ENCODE measurements around the gene TARS2.

Gene TARS2, protein sequence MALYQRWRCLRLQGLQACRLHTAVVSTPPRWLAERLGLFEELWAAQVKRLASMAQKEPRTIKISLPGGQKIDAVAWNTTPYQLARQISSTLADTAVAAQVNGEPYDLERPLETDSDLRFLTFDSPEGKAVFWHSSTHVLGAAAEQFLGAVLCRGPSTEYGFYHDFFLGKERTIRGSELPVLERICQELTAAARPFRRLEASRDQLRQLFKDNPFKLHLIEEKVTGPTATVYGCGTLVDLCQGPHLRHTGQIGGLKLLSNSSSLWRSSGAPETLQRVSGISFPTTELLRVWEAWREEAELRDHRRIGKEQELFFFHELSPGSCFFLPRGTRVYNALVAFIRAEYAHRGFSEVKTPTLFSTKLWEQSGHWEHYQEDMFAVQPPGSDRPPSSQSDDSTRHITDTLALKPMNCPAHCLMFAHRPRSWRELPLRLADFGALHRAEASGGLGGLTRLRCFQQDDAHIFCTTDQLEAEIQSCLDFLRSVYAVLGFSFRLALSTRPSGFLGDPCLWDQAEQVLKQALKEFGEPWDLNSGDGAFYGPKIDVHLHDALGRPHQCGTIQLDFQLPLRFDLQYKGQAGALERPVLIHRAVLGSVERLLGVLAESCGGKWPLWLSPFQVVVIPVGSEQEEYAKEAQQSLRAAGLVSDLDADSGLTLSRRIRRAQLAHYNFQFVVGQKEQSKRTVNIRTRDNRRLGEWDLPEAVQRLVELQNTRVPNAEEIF

DNA sequence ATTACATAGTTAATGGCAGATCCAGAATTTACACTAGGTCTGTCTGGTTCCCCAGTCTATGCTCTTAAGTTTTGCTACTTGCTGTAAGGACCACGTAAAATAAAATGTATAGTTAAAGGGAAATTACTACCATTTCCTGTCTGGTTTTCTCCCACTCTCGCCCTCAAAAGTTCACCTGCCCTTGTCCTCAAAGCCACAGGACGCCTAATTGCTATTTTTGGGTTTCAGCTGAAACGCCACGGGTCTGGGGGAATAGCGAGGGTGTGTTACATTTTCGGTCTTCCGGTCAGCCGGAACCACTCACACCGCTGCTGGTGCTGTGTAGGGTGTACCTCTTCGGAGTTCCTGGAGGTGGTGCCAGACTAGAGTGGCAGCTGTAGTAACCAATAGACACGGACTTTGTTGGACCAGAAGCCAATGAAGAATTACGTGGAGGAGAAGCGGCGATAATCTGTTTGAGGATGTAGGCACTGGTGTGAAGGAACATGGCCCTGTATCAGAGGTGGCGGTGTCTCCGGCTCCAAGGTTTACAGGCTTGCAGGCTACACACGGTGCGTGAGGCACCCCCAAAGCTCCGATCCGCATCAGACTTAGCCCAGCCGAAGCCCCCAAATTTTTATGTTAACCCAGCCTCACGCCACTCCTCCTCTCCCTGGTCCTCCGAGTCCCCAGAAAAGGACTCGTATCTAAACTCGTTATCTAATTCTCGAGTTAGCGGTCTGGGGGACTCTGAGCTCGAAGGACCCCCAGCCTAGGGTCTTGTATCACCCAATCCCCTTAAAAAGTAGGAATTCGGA is at the start of gene TARS2:
Gene TARS2, plus strand, starts transcription at position 454 of the 797 bp plus-strand sequence. Its CDS starts 32 bp downstream, at position 486.
- DNase-seq = peak; percentile 99

DNA sequence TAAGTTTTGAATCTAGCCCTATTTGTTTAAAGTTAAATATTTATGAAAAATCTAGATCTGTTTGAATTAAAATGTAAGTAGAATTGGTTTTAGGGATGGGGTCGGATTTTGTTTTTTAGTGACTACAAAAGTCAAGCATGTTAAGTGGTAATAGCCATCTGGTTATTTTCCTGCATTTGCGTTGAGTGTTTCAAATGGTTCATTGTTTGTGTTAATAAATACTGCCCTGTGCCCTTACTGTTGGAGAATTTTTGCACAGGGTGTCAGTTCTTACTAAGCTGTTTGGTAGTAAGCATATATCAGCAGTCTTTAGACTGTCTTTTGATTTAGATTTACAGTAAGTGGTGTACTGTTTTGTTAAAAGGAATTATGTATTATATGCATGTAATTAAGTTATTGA is 46.1 kb upstream of the TARS2 start:
- no peak for DNase-seq

DNA sequence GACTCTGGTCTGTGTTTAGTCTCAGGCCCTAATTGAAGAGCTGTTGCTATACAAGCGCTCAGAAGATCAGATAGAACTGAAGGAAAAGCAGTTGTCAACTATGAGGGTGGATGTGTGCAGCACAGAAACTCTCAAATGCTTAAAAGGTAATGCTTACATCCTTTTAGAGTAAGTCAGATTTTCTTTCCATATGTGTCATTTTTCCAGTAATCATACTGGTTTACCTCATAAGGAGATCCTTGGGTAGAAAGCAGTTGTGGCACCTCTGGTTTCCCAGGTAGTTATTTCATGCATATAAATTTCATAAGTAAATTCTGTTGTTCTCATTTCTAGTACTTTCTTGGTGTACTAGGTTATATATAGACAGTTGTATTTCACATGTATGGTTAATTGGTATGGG is 43.0 kb upstream of the TARS2 start:
- DNase-seq = no peak

DNA sequence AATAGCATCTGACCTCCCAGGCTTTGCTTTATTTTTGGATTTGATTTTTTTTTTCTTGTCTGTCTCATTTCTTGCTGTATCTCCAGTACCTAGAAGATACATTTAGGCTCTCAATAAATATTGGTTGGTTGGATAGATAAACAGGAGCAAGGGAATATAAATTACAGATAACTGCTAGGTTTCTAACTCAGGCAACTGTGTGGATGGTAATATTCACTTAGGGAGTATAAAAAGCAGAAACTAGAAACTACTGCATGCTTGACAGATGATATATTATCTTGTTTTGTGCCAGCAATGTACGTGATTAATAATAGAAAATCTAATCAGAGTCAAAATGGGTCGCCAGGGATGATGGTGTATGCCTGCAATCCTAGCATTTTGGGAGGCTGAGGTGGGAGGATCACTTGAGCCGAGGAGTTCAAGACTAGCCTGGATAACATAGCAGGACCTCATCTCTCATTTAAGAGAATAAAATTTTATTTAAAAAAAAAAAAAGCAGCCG is 31.0 kb upstream of the TARS2 start:
- DNase-seq = no peak

DNA sequence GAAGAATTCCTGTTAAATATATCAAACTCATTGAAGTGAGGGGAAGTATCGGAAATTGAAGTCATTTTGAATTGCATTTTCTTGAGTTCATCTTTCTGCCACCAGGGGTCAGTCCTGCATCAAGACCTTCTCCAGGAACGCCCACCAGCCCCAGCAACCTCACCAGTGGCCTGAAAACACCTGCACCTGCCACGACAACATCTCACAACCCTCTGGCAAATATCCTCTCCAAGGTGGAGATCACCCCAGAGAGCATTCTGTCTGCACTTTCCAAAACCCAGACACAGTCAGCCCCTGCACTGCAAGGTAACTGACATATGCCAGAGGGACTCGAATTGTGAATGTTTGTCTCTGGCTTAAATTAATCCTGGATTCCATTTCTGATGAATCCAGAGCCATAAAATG is 22.8 kb upstream of the TARS2 start:
- peak; percentile 32 for DNase-seq

DNA sequence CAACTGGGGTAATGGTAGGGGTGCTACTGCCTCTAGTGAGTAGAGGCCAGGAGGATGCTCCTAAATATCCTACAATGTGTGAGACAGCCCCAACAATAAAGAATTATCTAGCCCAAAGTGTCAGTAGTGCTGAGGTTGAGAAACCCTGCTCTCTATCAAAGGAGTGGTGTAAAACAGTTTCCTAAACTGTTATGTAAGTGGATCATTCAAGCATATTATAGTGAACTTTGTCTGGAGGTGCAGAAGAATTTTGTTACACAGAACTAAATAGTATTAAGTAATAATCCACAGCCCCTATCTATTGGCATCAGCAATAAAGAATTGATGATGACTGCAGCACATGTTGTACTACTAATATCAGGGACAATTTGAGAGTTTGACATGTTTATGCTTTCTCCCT is 20.3 kb upstream of the TARS2 start:
- DNase-seq = no peak

DNA sequence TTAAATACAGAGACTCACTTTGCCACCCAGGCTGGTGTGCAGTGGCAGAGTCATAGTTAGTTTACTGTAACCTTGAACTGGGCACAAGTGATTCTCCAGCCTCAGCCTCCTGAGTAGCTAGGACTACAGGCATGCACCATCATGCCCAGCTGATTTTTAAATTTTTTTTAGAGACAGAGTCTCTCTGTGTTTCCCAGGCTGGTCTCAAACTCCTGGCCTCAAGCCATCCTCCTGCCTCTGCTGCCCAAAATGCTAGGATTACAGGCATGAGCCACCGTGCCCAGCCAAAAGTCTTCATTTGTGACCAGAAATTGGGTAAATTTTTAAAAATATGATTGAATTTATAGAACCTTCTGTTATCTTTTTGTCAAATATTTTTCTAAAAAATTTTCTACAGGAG is 17.9 kb upstream of the TARS2 start:
- DNase-seq = no peak

DNA sequence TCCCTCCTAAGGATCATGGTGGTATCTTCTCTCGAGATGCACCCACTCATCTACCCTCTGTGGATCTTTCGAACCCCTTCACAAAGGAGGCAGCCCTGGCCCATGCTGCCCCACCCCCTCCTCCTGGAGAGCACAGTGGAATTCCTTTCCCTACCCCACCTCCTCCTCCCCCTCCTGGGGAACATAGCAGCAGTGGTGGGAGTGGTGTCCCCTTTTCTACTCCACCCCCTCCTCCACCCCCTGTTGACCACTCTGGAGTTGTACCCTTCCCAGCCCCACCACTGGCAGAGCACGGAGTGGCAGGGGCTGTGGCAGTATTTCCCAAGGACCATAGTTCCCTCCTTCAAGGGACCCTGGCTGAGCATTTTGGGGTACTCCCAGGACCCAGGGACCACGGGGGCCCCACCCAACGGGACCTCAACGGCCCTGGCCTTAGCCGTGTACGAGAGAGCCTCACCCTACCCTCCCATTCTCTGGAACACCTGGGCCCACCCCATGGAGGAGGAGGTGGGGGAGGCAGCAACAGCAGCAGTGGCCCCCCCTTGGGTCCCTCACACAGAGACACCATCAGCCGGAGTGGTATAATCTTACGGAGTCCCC is 14.5 kb upstream of the TARS2 start:
- no peak for DNase-seq

DNA sequence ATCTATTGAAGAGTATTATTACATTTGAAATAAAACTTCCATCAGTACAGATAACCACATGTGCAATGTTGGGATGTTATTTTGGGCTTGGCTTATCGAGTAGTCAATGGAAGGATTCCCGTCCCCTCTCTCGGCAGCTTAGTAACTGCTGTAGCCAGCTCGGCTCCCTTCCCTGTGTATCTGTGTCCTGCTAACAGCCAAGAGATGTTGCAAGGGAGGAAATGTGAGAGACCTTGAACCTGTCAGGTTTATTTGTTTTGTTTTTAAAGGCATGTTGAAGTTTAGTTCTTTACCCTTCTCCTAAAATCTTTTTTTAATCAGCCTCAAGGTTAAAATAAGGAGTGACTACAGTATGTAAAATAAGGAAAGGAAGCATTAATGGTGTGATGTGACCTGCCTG is 13.6 kb upstream of the TARS2 start:
- no peak for DNase-seq

DNA sequence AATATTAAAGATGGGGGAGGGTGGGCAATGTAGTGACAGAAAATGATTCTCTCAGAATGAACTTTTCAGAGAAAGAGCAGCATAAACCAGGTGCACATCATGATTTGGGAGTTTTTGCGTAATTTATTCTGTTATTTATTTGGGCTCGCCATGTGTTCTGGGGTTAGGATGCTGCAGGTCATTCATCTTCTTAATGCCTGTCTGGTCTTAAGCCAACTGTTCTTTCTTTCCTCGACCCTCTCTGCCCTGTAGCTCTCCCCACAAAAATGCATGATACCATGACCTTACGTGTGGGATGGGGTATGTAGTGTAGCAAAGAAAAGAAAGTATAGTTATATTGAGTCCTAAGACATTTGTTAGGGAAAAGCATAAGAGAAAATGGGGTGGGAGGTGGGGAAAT is 12.3 kb upstream of the TARS2 start:
- DNase-seq = no peak

DNA sequence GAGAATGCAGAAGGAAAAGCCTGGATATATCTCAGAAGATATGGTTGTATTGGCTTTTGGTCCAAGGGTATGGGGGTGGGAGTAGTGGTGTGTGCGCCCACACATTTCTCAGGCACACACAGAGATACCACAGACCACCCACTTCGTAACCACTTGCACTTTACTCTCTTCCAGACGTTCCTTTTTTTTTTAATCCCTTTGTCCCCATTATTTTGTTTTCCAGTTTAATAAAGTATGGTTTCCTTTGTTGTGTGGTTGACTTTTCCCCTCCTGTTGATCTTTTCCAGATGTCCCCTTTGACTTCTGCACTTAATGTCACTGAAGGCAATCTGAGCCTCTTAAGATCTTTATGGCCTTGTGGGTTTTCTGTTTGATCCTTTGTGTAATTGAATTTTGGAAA is 10.5 kb upstream of the TARS2 start:
- no peak for DNase-seq

DNA sequence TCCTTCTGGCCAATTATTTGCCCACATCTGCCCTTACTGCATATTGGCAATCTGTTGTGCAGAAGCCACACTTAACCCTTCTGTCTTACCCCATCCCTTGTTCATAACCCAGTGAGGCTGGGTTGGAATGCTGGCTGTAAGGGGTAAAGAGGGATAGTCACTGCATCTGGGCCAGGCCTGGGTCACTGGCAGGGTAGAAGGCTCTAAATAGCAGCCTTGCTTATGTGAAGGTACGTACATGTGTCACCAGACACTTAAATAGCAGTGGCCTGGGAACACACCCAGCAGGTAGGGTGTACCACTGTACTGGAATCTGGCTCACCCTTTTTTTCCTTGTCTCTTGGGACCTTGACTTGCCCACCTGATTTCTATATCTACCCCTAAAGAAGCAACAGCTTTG is 9.9 kb upstream of the TARS2 start:
- DNase-seq = no peak

DNA sequence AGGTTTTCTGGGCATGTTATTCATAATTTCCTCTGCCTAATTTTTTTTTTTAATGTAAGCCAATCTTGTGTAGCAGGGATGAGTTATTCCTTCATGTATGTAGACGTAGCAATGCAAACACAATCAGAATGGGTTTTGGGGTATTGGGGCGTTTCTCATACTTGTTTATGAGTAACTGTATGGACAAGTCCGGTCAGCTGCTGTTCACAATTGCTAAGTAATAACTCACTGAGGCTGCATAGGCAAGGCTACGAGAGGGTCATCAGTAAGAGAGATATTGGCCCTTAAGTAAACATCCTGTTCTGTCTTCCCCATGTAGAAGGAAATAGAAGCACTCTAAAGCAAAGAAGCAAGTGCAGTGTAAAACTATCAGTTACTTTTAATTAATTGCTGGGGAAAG is 9.5 kb upstream of the TARS2 start:
- DNase-seq = peak; percentile 50

DNA sequence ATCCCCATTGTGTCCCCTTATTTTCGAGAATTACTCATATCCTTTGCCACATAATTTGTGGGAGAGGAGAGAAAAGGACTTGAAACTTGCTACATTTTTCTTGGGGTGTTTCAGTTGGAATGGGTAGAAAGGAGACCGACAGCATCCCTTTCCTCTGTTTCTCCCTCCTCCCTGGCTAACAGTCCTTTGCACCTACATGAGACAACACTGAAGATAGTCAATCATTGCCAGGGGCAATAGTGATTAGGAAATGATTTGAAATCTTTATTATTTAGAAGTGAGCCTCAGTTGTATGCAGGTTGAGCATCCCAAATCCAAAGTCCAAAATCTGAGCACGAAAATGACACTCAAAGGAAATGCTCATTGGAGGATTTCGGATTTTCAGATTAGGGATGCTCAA is 7.8 kb upstream of the TARS2 start:
- no peak for DNase-seq

DNA sequence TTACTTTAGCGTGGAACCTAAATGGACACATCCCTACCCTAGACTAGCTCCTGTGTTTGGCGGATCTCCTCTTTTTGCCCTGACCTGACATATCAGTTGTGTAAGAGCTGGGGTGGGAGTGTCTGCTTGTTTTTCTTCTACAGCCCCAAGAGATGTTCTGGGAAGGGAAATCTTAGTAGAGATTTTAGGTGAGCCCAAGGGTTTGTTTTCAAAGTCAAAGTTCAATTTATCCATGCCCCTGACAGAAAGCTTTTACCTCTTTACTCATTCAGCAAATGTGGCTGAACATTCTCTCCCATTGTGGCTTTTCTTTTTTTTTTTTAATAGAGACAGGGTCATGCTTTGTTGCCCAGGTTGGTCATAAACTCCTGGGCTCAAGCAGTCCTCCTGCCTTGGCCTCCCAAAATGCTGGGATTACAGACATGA is 7.3 kb upstream of the TARS2 start:
- no peak for DNase-seq

DNA sequence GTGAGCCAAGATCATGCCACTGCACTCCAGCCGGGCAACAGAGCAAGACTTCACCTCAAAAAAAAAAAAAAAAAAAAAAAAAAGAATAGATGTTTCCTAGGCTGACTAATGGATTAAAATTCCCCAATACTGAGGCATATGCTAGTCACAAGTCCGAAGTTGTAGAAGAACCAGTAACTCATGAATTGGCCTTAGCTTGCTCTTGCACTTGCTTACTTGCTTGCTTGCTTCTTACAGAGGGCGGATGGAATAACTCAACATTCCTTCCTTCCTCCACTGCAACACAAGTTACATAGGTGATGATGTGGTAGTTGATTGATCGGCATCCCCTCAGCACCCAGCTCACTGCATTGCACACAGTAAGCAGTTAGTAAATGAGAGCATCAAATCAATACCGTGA is 2.8 kb upstream of the TARS2 start:
- DNase-seq = no peak

DNA sequence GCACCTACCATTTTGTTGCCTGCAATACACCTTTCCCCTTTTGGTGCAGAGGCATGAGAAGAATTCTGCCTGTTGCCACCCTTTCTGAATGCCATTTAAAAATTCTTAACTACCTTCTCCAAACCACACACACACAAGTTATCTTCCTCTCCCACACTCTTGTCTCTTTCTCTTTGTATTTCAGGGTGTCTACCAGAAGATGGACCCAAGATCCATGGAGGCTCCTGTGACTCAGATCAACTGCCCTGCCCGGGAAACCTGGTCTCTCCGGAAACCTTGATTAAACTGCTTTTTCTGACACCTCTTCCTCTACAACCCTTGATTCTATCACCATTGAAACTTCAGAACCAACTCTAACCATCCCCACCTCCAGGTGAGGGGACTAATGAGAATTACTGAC is 2.4 kb upstream of the TARS2 start:
- DNase-seq = no peak

DNA sequence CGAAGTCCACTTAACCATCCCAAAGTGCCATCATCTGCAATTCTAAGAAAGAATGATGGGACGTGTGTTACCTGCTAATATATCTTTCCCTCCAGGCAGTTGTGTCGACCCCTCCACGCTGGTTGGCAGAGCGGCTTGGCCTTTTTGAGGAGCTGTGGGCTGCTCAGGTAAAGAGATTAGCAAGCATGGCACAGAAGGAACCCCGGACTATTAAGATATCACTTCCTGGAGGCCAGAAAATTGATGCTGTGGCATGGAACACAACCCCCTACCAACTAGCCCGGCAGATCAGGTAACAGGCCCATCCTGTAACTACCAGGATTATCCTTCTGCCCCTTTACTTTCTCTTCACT is 520 bp downstream of the TARS2 start:
- DNase-seq = no peak

DNA sequence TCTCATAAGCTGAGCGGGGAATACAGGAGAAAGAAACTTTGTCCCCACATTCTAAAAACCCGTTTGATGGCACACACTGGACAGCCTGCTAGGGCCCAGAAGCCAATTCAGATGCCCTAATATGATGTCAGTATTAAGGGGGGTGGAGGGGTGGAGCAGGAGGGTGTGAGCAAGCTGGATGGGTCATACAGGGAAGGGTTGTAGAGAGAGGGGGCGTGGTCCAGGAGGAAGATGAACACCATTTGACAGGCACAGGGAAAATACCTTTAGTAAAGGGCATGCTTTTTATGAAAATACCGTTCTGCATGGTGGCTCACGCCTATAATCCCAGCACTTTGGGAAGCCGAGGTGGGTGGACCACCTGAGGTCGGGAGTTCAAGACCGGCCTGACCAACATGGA is 6.0 kb downstream of the TARS2 start:
- DNase-seq = no peak

DNA sequence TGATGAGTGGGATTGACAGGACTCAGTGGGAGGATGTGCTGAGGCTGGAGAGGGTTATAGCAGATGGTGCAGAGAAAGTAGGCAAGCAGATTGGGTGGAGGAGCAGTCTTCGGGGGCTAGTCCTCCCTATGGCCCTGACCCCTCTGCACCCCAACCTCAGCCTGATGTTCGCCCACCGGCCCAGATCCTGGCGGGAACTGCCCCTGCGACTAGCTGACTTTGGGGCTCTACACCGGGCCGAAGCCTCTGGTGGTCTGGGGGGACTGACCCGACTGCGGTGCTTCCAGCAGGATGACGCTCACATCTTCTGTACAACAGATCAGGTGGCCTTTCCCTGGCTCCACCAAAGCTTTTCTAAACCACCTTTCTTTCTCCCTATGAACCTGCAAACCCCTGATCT is 11.1 kb downstream of the TARS2 start:
- DNase-seq = no peak

DNA sequence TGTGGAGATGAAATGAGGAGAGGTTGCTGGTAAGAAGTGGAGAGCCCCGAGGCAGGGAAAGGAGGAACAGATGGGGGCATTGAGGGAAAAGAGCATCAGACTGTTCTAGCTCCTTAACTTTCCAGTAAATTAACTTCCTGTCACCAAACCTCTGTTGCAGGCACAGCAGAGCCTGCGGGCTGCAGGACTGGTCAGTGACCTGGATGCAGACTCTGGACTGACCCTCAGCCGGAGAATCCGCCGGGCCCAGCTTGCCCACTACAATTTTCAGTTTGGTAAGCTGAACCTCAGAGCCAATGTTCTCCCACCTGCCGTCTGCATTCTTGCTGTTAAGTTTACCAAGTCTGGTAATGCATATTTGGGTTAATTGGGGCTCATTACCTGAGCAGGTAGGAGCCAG is 18.2 kb downstream of the TARS2 start:
- no peak for DNase-seq

DNA sequence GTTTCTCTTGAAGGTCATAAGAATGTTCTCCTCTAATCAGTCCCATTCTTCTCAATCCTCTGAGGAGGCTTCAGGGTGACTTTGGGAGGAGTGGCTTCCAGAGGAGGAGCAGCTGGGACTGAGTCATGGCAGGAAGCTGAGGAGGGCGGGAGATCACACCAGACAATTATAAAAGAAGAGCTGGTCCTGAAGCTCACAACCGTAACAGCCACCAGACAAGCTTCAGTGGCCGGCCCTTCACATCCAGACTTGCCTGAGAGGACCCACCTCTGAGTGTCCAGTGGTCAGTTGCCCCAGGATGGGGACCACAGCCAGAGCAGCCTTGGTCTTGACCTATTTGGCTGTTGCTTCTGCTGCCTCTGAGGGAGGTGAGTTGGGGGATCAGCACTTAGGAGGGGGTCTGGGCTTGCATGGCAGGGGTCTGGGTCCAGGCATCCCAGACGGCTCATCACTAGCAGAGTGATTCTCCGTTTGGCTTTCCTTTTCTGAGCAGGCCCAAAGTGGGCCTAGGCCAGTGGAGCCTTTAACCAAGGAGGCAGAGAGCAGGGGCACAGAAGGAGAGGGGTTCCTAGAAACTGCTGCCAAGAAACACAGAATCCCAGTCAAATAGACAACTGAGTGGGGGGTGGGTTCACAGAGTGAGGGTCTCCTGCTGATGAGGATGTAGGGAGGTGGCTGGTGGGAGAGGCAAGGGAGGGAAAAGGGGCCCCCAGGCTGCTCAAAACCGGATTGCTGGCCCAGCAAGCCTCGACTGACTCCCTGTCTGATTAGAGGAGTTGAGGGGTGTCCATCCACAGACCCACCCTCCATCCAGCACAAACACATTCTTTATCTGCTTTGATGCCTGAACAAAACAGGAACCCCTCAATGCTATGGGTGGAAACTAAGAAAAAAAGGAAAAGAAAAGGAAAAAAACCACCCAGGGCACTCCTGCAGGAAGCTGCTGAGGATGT is 21.0 kb downstream of the TARS2 start, which contains the start of gene ECM1:
Gene ECM1, plus strand, starts transcription at position 198 of the 953 bp plus-strand sequence. Its CDS starts 101 bp downstream, at position 299.
- DNase-seq = no peak

All from DMS153 (cell line).